Small intestine (tissue), 7 donors: Measurements from ENCODE around the gene CD8A. TPM values are rescaled to one million over a fixed set of nuclear protein-coding genes. Genes with fewer than 3 reads are reported as not detected.

Experiments used
- DNase-seq, 2 donors: peaks; one replicate each; pipeline versions ENCODE4 v3.0.0 to v3.0.0-alpha.2; 2013
- FAIRE-seq: peaks from 2 replicates; lab custom pipeline; 2012; peaks lifted over from hg19 to GRCh38; lab: Jason Lieb, UNC
- H3K27ac ChIP-seq, 3 donors: one replicate each; pipeline ENCODE4 v1.5.1; 2013; ENCODE audit warnings: low read length in 2 of 3, mild to moderate bottlenecking in 2 of 3, control low read depth in 1 of 3, inconsistent platforms in 1 of 3, low read depth in 1 of 3, moderate library complexity in 1 of 3
- H3K27me3 ChIP-seq, 3 donors: one replicate each; pipeline ENCODE4 v1.6.1; 2013; ENCODE audit warnings: low read length in 3 of 3, inconsistent platforms in 1 of 3; ENCODE audit not compliant: control insufficient read depth in 3 of 3, insufficient read depth in 3 of 3
- H3K36me3 ChIP-seq, 3 donors: one replicate each; pipeline ENCODE4 v1.6.1; 2013; ENCODE audit warnings: low read length in 3 of 3, inconsistent platforms in 1 of 3, low read depth in 1 of 3, mild to moderate bottlenecking in 1 of 3, moderate library complexity in 1 of 3; ENCODE audit not compliant: control insufficient read depth in 3 of 3, insufficient read depth in 2 of 3
- H3K4me1 ChIP-seq, 3 donors: one replicate each; pipeline ENCODE4 v1.6.1; 2013; ENCODE audit warnings: low read length in 2 of 3, inconsistent platforms in 1 of 3, low read depth in 1 of 3, mild to moderate bottlenecking in 1 of 3, moderate library complexity in 1 of 3; ENCODE audit not compliant: control insufficient read depth in 3 of 3, insufficient read depth in 2 of 3
- H3K4me3 ChIP-seq, 3 donors: one replicate each; pipeline ENCODE4 v1.5.1; 2013; ENCODE audit warnings: low read length in 3 of 3, control low read depth in 1 of 3, inconsistent platforms in 1 of 3, low read depth in 1 of 3, mild to moderate bottlenecking in 1 of 3, moderate library complexity in 1 of 3
- H3K9me3 ChIP-seq, 2 donors: one replicate each; pipeline ENCODE4 v1.6.1; 2013; ENCODE audit warnings: low read depth in 1 of 2, low read length in 1 of 2; ENCODE audit not compliant: control insufficient read depth in 2 of 2, insufficient read depth in 1 of 2
- WGBS, 3 donors: extraction: QIAGEN DNeasy Blood & Tissue Kit; methylation state at CpG; one replicate each; pipeline ENCODE4 v1.1.7; 2013; 5-methylcytosine and 5-hydroxymethylcytosine counted together
- polyA plus RNA-seq, 4 donors: library from polyadenylated mRNA; stranded (reverse) in 3 of 4; unstranded in 1 of 4; fragments of 200-250 nt in 3 of 4; fragments of 120-200 nt in 1 of 4; gene quantifications; one replicate each; pipeline versions ENCODE4 v1.2.1 to v1.2.3, GENCODE V29; 2013
- donor health status: healthy with polysubstance abuse.
- donor health status: control.
- donor health status: control.
- donor health status: Bipolar disorder and iron deficiency.
- donor health status: healthy.

Gene CD8A
- polyA plus RNA-seq, 4 donors: 1.8 to 13.0 (median 2.8) TPM

DNA sequence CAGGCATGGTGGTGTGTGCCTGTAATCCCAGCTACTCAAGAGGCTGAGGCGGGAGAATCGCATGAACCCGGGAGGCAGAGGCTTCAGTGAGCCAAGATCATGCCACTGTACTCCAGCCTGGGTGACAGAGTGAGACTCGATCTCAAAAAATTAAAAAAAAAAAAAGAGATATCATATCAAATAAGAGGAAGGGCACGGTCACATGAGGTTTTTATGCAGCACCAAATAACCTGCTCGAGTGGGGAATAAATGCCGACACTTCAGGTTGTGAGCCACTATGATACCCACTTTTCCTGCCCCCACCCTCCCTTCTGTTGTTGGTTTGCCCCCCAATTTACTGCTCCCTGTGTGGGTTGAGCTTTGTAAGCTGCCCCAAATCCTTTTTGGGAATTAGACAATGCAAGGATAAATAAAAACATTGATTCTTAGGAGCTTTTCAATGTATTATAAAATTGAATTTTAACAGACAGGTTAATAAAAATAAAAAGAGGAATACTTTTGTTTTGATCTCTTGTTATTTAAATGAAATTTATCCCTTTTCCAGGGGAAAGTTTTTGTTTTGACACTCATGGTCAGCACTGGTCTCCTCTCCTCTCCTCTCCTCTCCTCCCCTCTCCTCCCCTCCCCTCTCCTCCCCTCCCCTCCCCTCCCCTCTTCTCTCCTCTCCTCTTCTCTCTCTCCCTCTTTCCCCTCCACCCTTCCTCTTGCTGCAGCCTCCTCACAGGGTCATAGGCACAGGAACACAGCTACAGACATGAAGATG is 41.8 kb upstream of the CD8A start:
- 69 to 82% (median 78%) methylated on average over 7 of the region's 7 CpGs for WGBS, 3 donors
- DNase-seq: no peak
- Histone ChIP-seq H3K27ac (no peak overlapping the region), H3K9me3 (no peaks in the 10 kb centered on the region), H3K4me1 (no peaks in the 10 kb centered on the region), H3K27me3 (no peaks in the 10 kb centered on the region), H3K36me3 (no peaks in the 10 kb centered on the region), H3K4me3 (no peak overlapping the region)
- FAIRE-seq: no peak

DNA sequence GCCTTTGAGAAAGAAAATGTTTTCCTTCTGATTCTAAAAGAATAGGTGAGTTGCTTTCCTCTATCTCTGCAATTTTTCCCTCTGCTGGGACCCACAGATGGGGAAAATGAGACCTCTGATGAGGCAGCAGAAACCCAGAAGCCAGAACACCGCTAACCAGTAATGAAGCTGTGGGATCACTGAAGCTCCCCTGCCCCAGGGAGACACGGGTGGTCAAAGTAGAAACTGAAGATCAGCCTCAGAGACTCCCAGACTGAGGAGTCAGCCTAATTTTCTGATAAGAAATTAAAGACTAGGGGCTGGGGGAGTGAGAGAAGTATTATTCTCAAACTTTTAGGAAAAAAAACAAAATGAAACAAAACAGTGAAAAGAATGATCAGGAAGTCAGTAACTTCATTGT is 40.8 kb upstream of the CD8A start:
- WGBS, 3 donors: 47 to 68% (median 60%) methylated on average over 2 of the region's 2 CpGs
- FAIRE-seq (no peak), DNase-seq (no peak)
- Histone ChIP-seq H3K36me3 (no peaks in the 10 kb centered on the region), H3K27ac (no peak overlapping the region), H3K4me1 (no peaks in the 10 kb centered on the region), H3K27me3 (no peaks in the 10 kb centered on the region), H3K4me3 (no peak overlapping the region), H3K9me3 (no peaks in the 10 kb centered on the region)

DNA sequence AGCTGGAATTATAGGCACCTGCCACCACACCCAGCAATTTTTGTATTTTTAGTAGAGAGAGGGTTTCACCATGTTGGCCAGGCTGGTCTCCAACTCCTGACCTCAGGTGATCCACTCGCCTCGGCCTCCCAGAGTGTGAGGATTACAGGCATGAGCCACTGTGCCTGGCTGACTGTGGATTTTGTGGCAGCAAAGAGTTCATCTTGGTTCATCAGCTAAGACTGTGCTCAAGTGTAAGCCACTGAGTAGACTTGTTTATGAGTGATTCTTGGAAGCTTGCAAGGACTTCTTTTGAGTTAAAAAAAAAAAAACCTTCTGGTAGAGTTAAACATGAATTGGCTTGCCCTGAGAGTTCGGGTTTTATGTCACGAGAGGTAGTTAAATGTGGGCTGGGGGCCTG is 36.2 kb upstream of the CD8A start:
- FAIRE-seq: no peak
- peaks cover 0 to 8% of the 10 kb centered on the region in 2 donors for H3K9me3 ChIP-seq
- peak overlapping the region in 1 of 3 donors; percentile 57 for H3K27ac ChIP-seq
- no peaks in the 10 kb centered on the region for H3K36me3 ChIP-seq
- peaks cover 0 to 6% (median 0%) of the 10 kb centered on the region in 3 donors for H3K4me1 ChIP-seq
- WGBS, 3 donors: 80 to 90% (median 86%) methylated on average over 4 of the region's 4 CpGs
- DNase-seq: no peak
- H3K4me3 ChIP-seq: no peak overlapping the region
- H3K27me3 ChIP-seq: no peaks in the 10 kb centered on the region

GRCh38 chr2:86825693-86826381 is 35.1 kb upstream of the CD8A start:
- Histone ChIP-seq H3K36me3 (no peaks in the 10 kb centered on the region), H3K27ac (no peak overlapping the region), H3K4me3 (peak overlapping the region in 2 of 3 donors; percentile 9 to 43), H3K9me3 (peaks cover 0 to 8% of the 10 kb centered on the region in 2 donors), H3K4me1 (peaks cover 0 to 6% (median 0%) of the 10 kb centered on the region in 3 donors), H3K27me3 (no peaks in the 10 kb centered on the region)
- DNase-seq (peak in 1 of 2 donors; percentile 33), FAIRE-seq (no peak)
- 73 to 82% (median 75%) methylated on average over 16 of the region's 16 CpGs for WGBS, 3 donors

GRCh38 chr2:86825036-86825692 is 34.5 kb upstream of the CD8A start:
- Histone ChIP-seq H3K4me3 (peak overlapping the region in 2 of 3 donors; percentile 9 to 43), H3K36me3 (no peaks in the 10 kb centered on the region), H3K4me1 (peaks cover 0 to 6% (median 0%) of the 10 kb centered on the region in 3 donors), H3K27ac (peak overlapping the region in 2 of 3 donors; percentile 22 to 46), H3K9me3 (peaks cover 0 to 8% of the 10 kb centered on the region in 2 donors), H3K27me3 (no peaks in the 10 kb centered on the region)
- FAIRE-seq: no peak
- WGBS, 3 donors: 73 to 92% (median 84%) methylated on average over 11 of the region's 11 CpGs
- no peak for DNase-seq

DNA sequence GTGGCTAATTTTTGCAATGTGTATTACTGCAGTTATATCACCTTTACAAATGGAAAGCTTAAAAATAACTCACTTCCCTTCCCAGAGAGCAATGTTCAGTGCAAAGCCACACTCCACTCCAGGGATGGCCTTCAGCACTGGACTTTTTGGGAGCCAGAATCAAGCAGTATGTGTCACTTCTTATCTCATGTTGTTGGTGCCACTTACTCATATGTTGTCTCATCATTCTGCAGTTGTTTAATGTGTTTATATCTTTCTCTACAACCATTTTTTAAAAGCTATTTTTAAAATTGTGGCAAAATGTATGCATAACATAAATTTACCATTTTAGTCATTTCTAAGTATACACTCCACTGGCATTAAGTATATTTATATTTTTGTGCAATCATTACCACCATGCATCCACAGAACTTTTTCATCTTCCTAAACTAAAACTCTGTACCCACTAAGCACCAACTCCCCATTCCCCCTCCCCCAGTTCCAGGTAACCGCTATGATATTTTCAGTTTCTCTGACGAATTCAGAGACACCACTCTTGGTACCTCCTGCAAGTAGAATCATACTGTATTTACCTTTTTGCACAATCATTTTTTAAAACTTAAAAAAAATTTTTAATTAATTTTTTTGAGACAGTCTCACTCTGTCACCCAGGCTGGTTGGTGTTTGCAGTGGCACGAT is 32.1 kb upstream of the CD8A start:
- H3K4me3 ChIP-seq: no peak overlapping the region
- no peaks in the 10 kb centered on the region for H3K27me3 ChIP-seq
- H3K9me3 ChIP-seq: peaks cover 0 to 8% of the 10 kb centered on the region in 2 donors
- WGBS, 3 donors: 81 to 90% (median 83%) methylated on average over 3 of the region's 3 CpGs
- no peak overlapping the region for H3K27ac ChIP-seq
- no peaks in the 10 kb centered on the region for H3K36me3 ChIP-seq
- peaks cover 0 to 12% (median 2%) of the 10 kb centered on the region in 3 donors for H3K4me1 ChIP-seq
- FAIRE-seq (no peak), DNase-seq (no peak)

- H3K36me3 ChIP-seq: no peaks in the 10 kb centered on the region
- DNase-seq (no peak), FAIRE-seq (no peak)
- H3K4me1 ChIP-seq: peaks cover 0 to 12% (median 2%) of the 10 kb centered on the region in 3 donors
- H3K27ac ChIP-seq: peak overlapping the region in 1 of 3 donors; percentile 27
- peaks cover 0 to 8% of the 10 kb centered on the region in 2 donors for H3K9me3 ChIP-seq
- H3K27me3 ChIP-seq: no peaks in the 10 kb centered on the region
- 72 to 93% (median 91%) methylated on average over 6 of the region's 6 CpGs for WGBS, 3 donors
- H3K4me3 ChIP-seq: peak overlapping the region in 1 of 3 donors; percentile 5
These were observed 31.1 kb upstream of the CD8A start for GRCh38 chr2:86821842-86822241.

- DNase-seq: no peak
- peaks cover 0 to 8% of the 10 kb centered on the region in 2 donors for H3K9me3 ChIP-seq
- peak overlapping the region in 1 of 3 donors; percentile 27 for H3K27ac ChIP-seq
- H3K36me3 ChIP-seq: no peaks in the 10 kb centered on the region
- WGBS, 3 donors: 78 to 93% (median 90%) methylated on average over 13 of the region's 13 CpGs
- no peak for FAIRE-seq
- no peaks in the 10 kb centered on the region for H3K27me3 ChIP-seq
- H3K4me1 ChIP-seq: peaks cover 0 to 14% (median 2%) of the 10 kb centered on the region in 3 donors
- H3K4me3 ChIP-seq: peak overlapping the region in 1 of 3 donors; percentile 5
These were observed 30.6 kb upstream of the CD8A start for GRCh38 chr2:86821306-86821705.
